C1 segment of cervical spinal cord (tissue), 14 donors: ENCODE measurements around the gene CPS1.

ENCODE experiments used
- DNase-seq, 14 donors: peaks; one replicate each; lab custom pipeline; 2025; lab: John Stamatoyannopoulos, UW

The CPS1 gene

GRCh38 chr2:210606001-210606400 lies 49.6 kb downstream of the CPS1 start:
- no peak for DNase-seq

GRCh38 chr2:210611466-210611865 lies 55.1 kb downstream of the CPS1 start:
- DNase-seq = no peak

DNA sequence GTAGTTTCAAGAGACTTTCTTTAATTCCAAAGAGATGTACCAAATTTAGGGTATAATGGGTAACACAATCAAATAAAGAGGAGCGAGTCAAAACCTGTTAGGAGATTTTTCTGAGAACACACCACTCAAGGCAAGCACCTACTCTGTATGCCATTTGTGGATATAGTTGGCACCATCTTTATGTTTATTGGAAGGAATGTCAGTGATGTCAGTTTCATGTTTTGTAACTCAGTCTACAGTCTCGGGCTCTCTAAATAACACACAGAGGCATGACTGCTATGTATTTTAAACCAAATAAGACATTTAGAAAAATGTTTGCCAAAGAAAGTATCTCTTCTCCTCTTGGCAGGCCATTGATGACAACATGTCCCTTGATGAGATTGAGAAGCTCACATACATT lies 59.7 kb downstream of the CPS1 start:
- DNase-seq = no peak

DNA sequence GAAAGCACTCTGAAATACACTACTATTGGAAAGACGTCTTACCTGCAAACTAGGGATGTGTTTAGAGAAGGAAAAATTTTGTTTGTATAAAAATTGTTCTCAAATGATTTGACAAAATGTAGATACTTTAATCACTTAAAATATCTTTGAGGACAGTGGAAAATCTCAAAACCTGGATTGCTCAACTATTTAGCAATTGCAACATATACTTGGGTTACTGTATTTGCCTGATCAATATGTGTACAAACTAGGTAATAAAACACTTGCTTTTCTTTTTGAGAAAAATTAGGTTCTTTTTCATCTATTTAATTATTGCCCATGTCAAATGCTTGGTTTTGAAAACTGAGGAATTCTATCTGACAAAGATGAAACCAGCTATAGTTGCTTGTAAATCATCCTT lies 60.9 kb downstream of the CPS1 start:
- DNase-seq = no peak

- peak in 1 of 14 donors; percentile 23 for DNase-seq
Observed at GRCh38 chr2:210617732-210618330, 61.4 kb downstream of the CPS1 start.

DNA sequence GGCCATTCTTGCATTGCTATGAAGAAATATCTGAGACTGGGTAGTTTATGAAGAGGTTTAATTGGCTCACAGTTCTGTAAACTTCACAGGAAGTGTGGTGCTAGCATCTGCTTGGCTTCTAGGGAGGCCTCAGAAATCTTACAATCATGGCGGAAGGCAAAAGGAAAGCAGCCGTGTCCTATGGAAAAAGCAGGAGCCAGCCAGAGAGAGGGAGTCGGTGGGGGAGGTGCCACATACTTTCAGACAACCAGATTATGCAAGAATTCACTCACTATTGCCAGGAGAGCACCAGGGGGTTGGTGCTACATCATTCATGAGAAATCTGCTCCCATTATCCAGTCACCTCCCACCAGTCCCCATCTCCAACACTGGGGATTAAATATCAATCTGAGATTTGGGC lies 64.1 kb downstream of the CPS1 start:
- DNase-seq = no peak

GRCh38 chr2:210623506-210623905 lies 67.1 kb downstream of the CPS1 start:
- no peak for DNase-seq

- no peak for DNase-seq
Observed at GRCh38 chr2:210626849-210627248, 70.5 kb downstream of the CPS1 start.

- DNase-seq = peak in 2 of 14 donors; percentile 5 to 19
Observed at GRCh38 chr2:210630873-210631560, 74.6 kb downstream of the CPS1 start.

- no peak for DNase-seq
Observed at GRCh38 chr2:210633699-210634098, 77.3 kb downstream of the CPS1 start.

DNA sequence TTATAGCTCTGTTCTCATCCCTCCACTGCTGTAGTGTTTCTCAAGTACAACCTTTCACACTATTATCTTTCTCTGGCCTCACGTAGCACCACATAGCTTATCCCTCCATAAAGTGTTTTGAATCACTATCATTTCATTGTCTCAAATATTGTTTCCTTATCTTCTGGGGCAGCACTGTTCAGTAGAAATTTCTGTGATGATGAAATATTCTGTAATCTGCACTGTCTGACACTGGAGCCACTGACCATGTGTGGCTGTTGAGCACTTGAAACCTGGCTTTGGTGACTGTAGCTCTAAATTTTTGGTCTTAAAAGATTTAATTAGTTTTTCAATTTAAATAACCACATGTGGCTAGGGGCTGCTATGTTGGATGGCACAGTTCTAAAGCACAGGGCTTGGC lies 78.9 kb downstream of the CPS1 start:
- DNase-seq = no peak

- no peak for DNase-seq
Observed at GRCh38 chr2:210642333-210642732, 85.9 kb downstream of the CPS1 start.

GRCh38 chr2:210647151-210647550 lies 90.8 kb downstream of the CPS1 start:
- no peak for DNase-seq

GRCh38 chr2:210654091-210654490 lies 97.7 kb downstream of the CPS1 start:
- DNase-seq = no peak

GRCh38 chr2:210655229-210655975 lies 99.0 kb downstream of the CPS1 start:
- DNase-seq = no peak

- no peak for DNase-seq
Observed at GRCh38 chr2:210657874-210658273, 101.5 kb downstream of the CPS1 start.

DNA sequence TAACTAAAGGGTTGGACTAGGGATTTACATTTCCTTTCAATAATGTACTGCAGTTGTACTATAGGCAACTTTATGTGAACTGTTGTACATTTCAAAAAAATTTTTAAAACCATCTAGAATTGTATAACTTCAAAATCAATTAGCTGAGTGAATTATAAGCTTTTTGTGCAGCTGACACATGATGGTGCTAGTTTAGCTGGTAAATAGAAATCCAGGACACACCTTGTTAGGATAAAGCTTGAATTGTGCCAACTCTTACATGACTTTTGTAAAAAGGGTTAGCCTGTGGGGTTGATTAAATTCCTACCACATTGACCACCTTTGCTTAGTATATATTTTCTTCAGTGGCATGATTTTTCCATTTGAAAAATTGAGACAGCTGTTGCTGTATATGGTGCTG lies 104.4 kb downstream of the CPS1 start:
- DNase-seq = no peak

- no peak for DNase-seq
Observed at GRCh38 chr2:210662560-210662959, 106.2 kb downstream of the CPS1 start.

- peak in 3 of 14 donors; percentile 1 to 5 (median 2) for DNase-seq
Observed at GRCh38 chr2:210663631-210664089, 107.3 kb downstream of the CPS1 start.

DNA sequence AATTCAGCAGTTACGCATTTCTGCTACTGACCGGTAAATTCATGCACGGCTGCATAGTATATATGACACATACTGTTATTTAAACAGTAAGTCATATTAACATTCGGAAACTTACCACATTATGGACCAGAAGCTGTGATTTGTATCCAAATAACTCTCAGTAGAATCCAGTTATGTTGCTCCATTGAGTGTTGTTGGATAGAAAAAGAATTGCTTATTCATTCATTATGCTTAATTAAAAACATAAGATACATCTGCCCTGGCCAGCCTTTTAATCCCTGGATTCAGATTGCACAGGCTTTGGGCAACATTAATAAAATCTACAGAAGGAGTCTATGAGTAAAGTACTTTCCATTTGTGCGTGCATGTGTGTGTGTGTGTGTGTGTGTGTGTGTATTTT lies 111.3 kb downstream of the CPS1 start:
- DNase-seq = no peak

DNA sequence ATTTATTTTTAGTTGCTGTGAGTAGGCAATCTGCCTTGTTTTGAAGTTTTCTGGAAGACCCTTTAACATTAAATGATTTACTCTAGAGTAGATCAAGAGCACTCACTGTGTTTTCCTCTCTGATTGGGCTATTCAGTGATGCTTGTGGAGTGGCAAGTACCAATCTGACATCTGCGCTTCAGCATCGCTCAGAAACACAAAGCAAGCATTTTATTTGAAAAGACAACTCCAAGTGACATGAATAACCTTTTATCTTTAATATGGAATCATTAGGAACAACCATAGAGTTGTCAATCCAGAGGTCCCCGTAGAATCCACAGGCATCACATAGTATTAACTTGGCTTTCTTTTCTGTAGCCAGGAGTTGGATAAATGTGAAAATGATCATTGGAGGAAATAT lies 114.7 kb downstream of the CPS1 start:
- DNase-seq = no peak

DNA sequence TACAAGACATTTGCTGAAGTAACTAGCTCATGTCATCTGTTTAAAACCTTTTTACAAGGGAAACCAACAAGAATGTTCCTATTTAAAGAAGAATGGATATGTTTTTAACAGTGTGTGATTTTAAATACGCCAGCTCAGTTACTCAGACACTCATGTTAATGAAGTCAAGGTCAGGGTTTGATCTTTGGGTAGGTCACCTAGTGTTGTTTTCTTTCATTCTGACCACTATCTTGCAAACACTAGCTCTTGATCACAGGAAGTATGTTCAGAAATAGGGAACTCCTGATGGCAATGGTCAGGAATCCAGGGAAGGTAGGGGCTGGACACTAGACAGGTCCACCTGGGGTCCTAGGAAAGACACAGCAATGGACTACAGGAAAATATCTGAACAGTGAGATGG lies 116.7 kb downstream of the CPS1 start:
- DNase-seq = no peak

GRCh38 chr2:210676067-210676466 lies 119.7 kb downstream of the CPS1 start:
- DNase-seq = no peak
